SK-N-SH treated with all-trans-retinoic acid at 6 μM for 48 hours (cell line): ENCODE data around the gene HBG2.

Experiments used
- ATAC-seq: fragments of 200-7000 bp; cut with Tn5 transposase; 3 replicates; pipeline ENCODE4 v1.9.1; 2020; ENCODE audit warnings: mild to moderate bottlenecking, moderate library complexity
- ARNTL ChIP-seq: fragments of 450-650 bp; formaldehyde crosslinking; IDR thresholded peaks from 2 replicates; pipeline ENCODE4 v1.5.0; 2020; ENCODE audit warnings: low read depth, mild to moderate bottlenecking, moderate library complexity, borderline replicate concordance
- BACH2 ChIP-seq: fragments of 250-450 bp; sonication (Bioruptor Pico); IDR thresholded peaks from 2 replicates; pipeline ENCODE4 v1.9.0; 2021; ENCODE audit warnings: mild to moderate bottlenecking, borderline replicate concordance
- CSDC2 ChIP-seq: fragments of 250-450 bp; sonication (Bioruptor Pico); IDR thresholded peaks from 2 replicates; pipeline ENCODE4 v1.5.0; 2020; ENCODE audit warnings: mild to moderate bottlenecking, moderate library complexity
- ESRRG ChIP-seq: fragments of 250-450 bp; sonication (Bioruptor Pico); IDR thresholded peaks from 2 replicates; pipeline ENCODE4 v1.6.1; 2021; ENCODE audit warnings: mild to moderate bottlenecking
- GLIS3 ChIP-seq: fragments of 250-450 bp; sonication (Bioruptor Pico); IDR thresholded peaks from 2 replicates; pipeline ENCODE4 v1.5.0; 2020; ENCODE audit warnings: mild to moderate bottlenecking, moderate library complexity
- ISL1 ChIP-seq: fragments of 250-450 bp; sonication (Bioruptor Pico); IDR thresholded peaks from 2 replicates; pipeline ENCODE4 v2.1.2; 2022; ENCODE audit warnings: mild to moderate bottlenecking, moderate library complexity
- OSR1 ChIP-seq: fragments of 250-450 bp; sonication (Bioruptor Pico); IDR thresholded peaks from 2 replicates; pipeline ENCODE4 v1.8.0; 2022; ENCODE audit warnings: moderate library complexity, mild to moderate bottlenecking, inconsistent platforms
- PATZ1 ChIP-seq: fragments of 250-450 bp; sonication (Bioruptor Pico); IDR thresholded peaks from 2 replicates; pipeline ENCODE4 v1.8.0; 2020; ENCODE audit warnings: mild to moderate bottlenecking, moderate library complexity, borderline replicate concordance
- POU6F1 ChIP-seq: fragments of 250-450 bp; sonication (Bioruptor Pico); IDR thresholded peaks from 2 replicates; pipeline ENCODE4 v1.8.0; 2021; ENCODE audit warnings: low read depth, mild to moderate bottlenecking, moderate library complexity, borderline replicate concordance
- PPARA ChIP-seq: fragments of 250-450 bp; sonication (Bioruptor Pico); IDR thresholded peaks from 2 replicates; pipeline ENCODE4 v1.5.0; 2020; ENCODE audit warnings: mild to moderate bottlenecking, borderline replicate concordance
- RARB ChIP-seq: fragments of 250-450 bp; sonication (Bioruptor Pico); IDR thresholded peaks from 2 replicates; pipeline ENCODE4 v1.8.0; 2021; ENCODE audit warnings: mild to moderate bottlenecking, moderate library complexity
- SNAI2 ChIP-seq: fragments of 250-450 bp; sonication (Bioruptor Pico); IDR thresholded peaks from 2 replicates; pipeline ENCODE4 v1.5.0; 2020; ENCODE audit warnings: mild to moderate bottlenecking, moderate library complexity
- TCF4 ChIP-seq: fragments of 250-450 bp; sonication (Bioruptor Pico); IDR thresholded peaks from 2 replicates; pipeline ENCODE4 v1.8.0; 2021; ENCODE audit warnings: mild to moderate bottlenecking, moderate library complexity, borderline replicate concordance
- TOX ChIP-seq: fragments of 250-450 bp; sonication (Bioruptor Pico); IDR thresholded peaks from 2 replicates; pipeline ENCODE4 v1.8.0; 2021; ENCODE audit warnings: mild to moderate bottlenecking, moderate library complexity, borderline replicate concordance
- ZC3H10 ChIP-seq: fragments of 250-450 bp; sonication (Bioruptor Pico); IDR thresholded peaks from 2 replicates; pipeline ENCODE4 v1.5.1; 2021; ENCODE audit warnings: mild to moderate bottlenecking, moderate library complexity
- ZFP3 ChIP-seq: fragments of 250-450 bp; sonication (Bioruptor Pico); IDR thresholded peaks from 2 replicates; pipeline ENCODE4 v1.5.0; 2020; ENCODE audit warnings: mild to moderate bottlenecking, moderate library complexity
- ZFP30 ChIP-seq: fragments of 450-650 bp; formaldehyde crosslinking; IDR thresholded peaks from 2 replicates; pipeline ENCODE4 v1.5.0; 2022; ENCODE audit warnings: mild to moderate bottlenecking, moderate library complexity
- ZNF565 ChIP-seq: fragments of 450-650 bp; formaldehyde crosslinking; conservative IDR thresholded peaks from 2 replicates; pipeline ENCODE4 v1.5.0; 2020; ENCODE audit warnings: low read depth, mild to moderate bottlenecking, moderate library complexity
- ZNF70 ChIP-seq: fragments of 450-650 bp; formaldehyde crosslinking; IDR thresholded peaks from 2 replicates; pipeline ENCODE4 v1.5.0; 2020; ENCODE audit warnings: mild to moderate bottlenecking, moderate library complexity
- ZNF8 ChIP-seq: fragments of 450-650 bp; formaldehyde crosslinking; IDR thresholded peaks from 2 replicates; pipeline ENCODE4 v1.5.0; 2020; ENCODE audit warnings: mild to moderate bottlenecking, moderate library complexity
- TF ChIP-seq, protein P1 (sequence below): fragments of 250-450 bp; sonication (Bioruptor Pico); IDR thresholded peaks from 2 replicates; pipeline ENCODE4 v1.5.1; 2020; ENCODE audit warnings: low read depth, mild to moderate bottlenecking, moderate library complexity
- TF ChIP-seq, protein P2 (sequence below): fragments of 250-450 bp; sonication (Bioruptor Pico); IDR thresholded peaks from 2 replicates; pipeline ENCODE4 v1.5.1; 2021; ENCODE audit warnings: mild to moderate bottlenecking, moderate library complexity

Gene HBG2

GRCh38 chr11:5230266-5230665 is 24.3 kb downstream of the HBG2 start:
- TF ChIP-seq, protein P1, sequence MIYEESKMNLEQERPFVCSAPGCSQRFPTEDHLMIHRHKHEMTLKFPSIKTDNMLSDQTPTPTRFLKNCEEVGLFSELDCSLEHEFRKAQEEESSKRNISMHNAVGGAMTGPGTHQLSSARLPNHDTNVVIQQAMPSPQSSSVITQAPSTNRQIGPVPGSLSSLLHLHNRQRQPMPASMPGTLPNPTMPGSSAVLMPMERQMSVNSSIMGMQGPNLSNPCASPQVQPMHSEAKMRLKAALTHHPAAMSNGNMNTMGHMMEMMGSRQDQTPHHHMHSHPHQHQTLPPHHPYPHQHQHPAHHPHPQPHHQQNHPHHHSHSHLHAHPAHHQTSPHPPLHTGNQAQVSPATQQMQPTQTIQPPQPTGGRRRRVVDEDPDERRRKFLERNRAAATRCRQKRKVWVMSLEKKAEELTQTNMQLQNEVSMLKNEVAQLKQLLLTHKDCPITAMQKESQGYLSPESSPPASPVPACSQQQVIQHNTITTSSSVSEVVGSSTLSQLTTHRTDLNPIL (CRISPR knock-in tag): no peak
- TF ChIP-seq TOX (no peak), TCF4 (CRISPR knock-in tag) (no peak), ZNF70 (no peak), ESRRG (CRISPR knock-in tag) (no peak), ZC3H10 (CRISPR knock-in tag) (no peak), POU6F1 (CRISPR knock-in tag) (no peak), CSDC2 (CRISPR knock-in tag) (no peak), ZNF8 (CRISPR knock-in tag) (no peak), GLIS3 (CRISPR knock-in tag) (no peak), ARNTL (CRISPR knock-in tag) (no peak)
- TF ChIP-seq, protein P2, sequence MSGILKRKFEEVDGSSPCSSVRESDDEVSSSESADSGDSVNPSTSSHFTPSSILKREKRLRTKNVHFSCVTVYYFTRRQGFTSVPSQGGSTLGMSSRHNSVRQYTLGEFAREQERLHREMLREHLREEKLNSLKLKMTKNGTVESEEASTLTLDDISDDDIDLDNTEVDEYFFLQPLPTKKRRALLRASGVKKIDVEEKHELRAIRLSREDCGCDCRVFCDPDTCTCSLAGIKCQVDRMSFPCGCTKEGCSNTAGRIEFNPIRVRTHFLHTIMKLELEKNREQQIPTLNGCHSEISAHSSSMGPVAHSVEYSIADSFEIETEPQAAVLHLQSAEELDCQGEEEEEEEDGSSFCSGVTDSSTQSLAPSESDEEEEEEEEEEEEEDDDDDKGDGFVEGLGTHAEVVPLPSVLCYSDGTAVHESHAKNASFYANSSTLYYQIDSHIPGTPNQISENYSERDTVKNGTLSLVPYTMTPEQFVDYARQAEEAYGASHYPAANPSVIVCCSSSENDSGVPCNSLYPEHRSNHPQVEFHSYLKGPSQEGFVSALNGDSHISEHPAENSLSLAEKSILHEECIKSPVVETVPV (CRISPR knock-in tag): no peak
- no peak for ATAC-seq

DNA sequence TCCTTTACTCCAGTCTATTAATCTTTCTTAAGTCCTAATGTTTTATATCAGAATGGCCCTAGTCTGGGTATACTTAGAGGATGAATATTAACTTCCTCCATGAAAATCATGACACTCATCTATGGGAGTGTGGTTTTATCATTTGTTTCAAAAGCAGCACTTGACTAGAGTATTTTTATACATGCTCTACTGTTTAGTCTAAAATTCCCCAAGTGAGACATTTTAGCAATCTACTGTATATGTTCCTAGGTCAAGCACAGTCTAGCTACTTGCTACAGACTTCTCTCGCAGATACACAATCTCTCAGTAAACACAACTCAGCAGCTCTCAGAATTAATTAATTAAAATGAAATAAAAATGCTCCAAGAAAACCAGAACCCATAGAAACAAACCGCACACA is 24.8 kb downstream of the HBG2 start:
- no peak for ATAC-seq

More for the DNA sequence above, 24.8 kb downstream of the HBG2 start:
- TF ChIP-seq, protein P1 (CRISPR knock-in tag): no peak
- no peak for TF ChIP-seq PATZ1 (CRISPR knock-in tag)
- TF ChIP-seq ZFP3 (CRISPR knock-in tag): no peak
- TF ChIP-seq, protein P2 (CRISPR knock-in tag): no peak
- TF ChIP-seq ESRRG (CRISPR knock-in tag): no peak
- TF ChIP-seq ISL1 (CRISPR knock-in tag): no peak
- TF ChIP-seq ZNF8 (CRISPR knock-in tag): no peak
- no peak for TF ChIP-seq PPARA (CRISPR knock-in tag)
- TF ChIP-seq GLIS3 (CRISPR knock-in tag): no peak
- no peak for TF ChIP-seq ZNF565 (CRISPR knock-in tag)
- no peak for TF ChIP-seq SNAI2 (CRISPR knock-in tag)
- TF ChIP-seq ZC3H10 (CRISPR knock-in tag): no peak
- no peak for TF ChIP-seq RARB (CRISPR knock-in tag)
- no peak for TF ChIP-seq ARNTL (CRISPR knock-in tag)
- no peak for TF ChIP-seq ZFP30 (CRISPR knock-in tag)
- no peak for TF ChIP-seq CSDC2 (CRISPR knock-in tag)
- no peak for TF ChIP-seq OSR1 (CRISPR knock-in tag)
- TF ChIP-seq POU6F1 (CRISPR knock-in tag): no peak
- TF ChIP-seq BACH2 (CRISPR knock-in tag): no peak
